GM18867 (cell line): ENCODE data around the gene DUOXA2.
"Not testable (repeated sequence)": the region's sequence is repeated elsewhere in the genome, so short reads cannot be mapped to it uniquely, and the experiment has no call there.

Experiments
- ATAC-seq: cut with Tn5 transposase; IDR thresholded peaks from one replicate; pipeline ENCODE4 v1.9.1; 2021; ENCODE audit warnings: mild to moderate bottlenecking, moderate library complexity; ENCODE audit not compliant: unreplicated experiment

DUOXA2 gene

GRCh38 chr15:45094358-45094730, 19.8 kb upstream of the DUOXA2 start:
- ATAC-seq = no peak

GRCh38 chr15:45095661-45096060, 18.5 kb upstream of the DUOXA2 start:
- no peak for ATAC-seq

- no peak for ATAC-seq
These were observed 16.7 kb upstream of the DUOXA2 start for GRCh38 chr15:45097466-45097865.

- no peak for ATAC-seq
These were observed 14.5 kb upstream of the DUOXA2 start for GRCh38 chr15:45099549-45100165.

- no peak for ATAC-seq
These were observed 13.1 kb upstream of the DUOXA2 start for GRCh38 chr15:45100884-45101625.

- no peak for ATAC-seq
These were observed 12.4 kb upstream of the DUOXA2 start for GRCh38 chr15:45101749-45102148.

- no peak for ATAC-seq
These were observed 11.9 kb upstream of the DUOXA2 start for GRCh38 chr15:45102226-45102625.

GRCh38 chr15:45104170-45104569, 10.0 kb upstream of the DUOXA2 start:
- not testable (repeated sequence) for ATAC-seq

- ATAC-seq = no peak
These were observed 8.5 kb upstream of the DUOXA2 start for GRCh38 chr15:45105586-45105985.

- no peak for ATAC-seq
These were observed 7.9 kb upstream of the DUOXA2 start for GRCh38 chr15:45106002-45106790.

- ATAC-seq = no peak
These were observed 6.0 kb upstream of the DUOXA2 start for GRCh38 chr15:45107941-45108630.

- no peak for ATAC-seq
These were observed 3.8 kb upstream of the DUOXA2 start for GRCh38 chr15:45110256-45110820.

GRCh38 chr15:45111390-45112142, 2.6 kb upstream of the DUOXA2 start:
- ATAC-seq = no peak

- no peak for ATAC-seq
These were observed 2.0 kb upstream of the DUOXA2 start for GRCh38 chr15:45112143-45112590.

- no peak for ATAC-seq
These were observed 1.3 kb upstream of the DUOXA2 start for GRCh38 chr15:45112591-45113379.

- ATAC-seq = no peak
These were observed 641 bp upstream of the DUOXA2 start for GRCh38 chr15:45113380-45113990.

- no peak for ATAC-seq
These were observed 592 bp downstream of the DUOXA2 start for GRCh38 chr15:45114751-45115085.

GRCh38 chr15:45115312-45115820, 1.2 kb downstream of the DUOXA2 start:
- ATAC-seq = no peak

- ATAC-seq = no peak
These were observed 1.9 kb downstream of the DUOXA2 start for GRCh38 chr15:45116006-45116481.
